ENCODE measurements around the gene FLVCR1. TPM values are rescaled to one million over a fixed set of nuclear protein-coding genes. Genes with fewer than 3 reads are reported as not detected.

FLVCR1 gene
- total and polyA plus RNA-seq, 9 of the 15 experiments (the other 6 are each of a cell fraction or from before 2014, with no cell fraction given): 5.2 to 18.0 (median 12.5) TPM

- no peak for TF ChIP-seq ARID2 (IDR thresholded peaks at IDR 0.05)
- no peak for TF ChIP-seq ZNF695 (CRISPR knock-in tag; IDR thresholded peaks at IDR 0.05)
- no peak for TF ChIP-seq ZNF707 (CRISPR knock-in tag; conservative IDR thresholded peaks at IDR 0.05)
- TF ChIP-seq ZNF518B (CRISPR knock-in tag; IDR thresholded peaks at IDR 0.05): no peak
- TF ChIP-seq ZNF445 (CRISPR knock-in tag; IDR thresholded peaks at IDR 0.05; ENCODE audit: low read depth): no peak
- no peak for TF ChIP-seq ZKSCAN1 (IDR thresholded peaks at IDR 0.05; ENCODE audit: low read depth, low read length)
- TF ChIP-seq E4F1 (CRISPR knock-in tag; IDR thresholded peaks at IDR 0.05; ENCODE audit: borderline replicate concordance): no peak
- no peak for TF ChIP-seq SPI1 (IDR thresholded peaks at IDR 0.05; ENCODE audit: borderline replicate concordance, low read depth, low read length)
- TF ChIP-seq MECOM (CRISPR knock-in tag; IDR thresholded peaks at IDR 0.05): no peak
- TF ChIP-seq KLF6 (CRISPR knock-in tag; IDR thresholded peaks at IDR 0.05; ENCODE audit: borderline replicate concordance): no peak
- TF ChIP-seq ZNF766 (CRISPR knock-in tag; conservative IDR thresholded peaks at IDR 0.05): no peak
- no peak for TF ChIP-seq NR2F6 (CRISPR knock-in tag; IDR thresholded peaks at IDR 0.05)
- no peak for TF ChIP-seq ETV5 (CRISPR knock-in tag; IDR thresholded peaks at IDR 0.05; ENCODE audit: low read depth)
- TF ChIP-seq KLF10 (CRISPR knock-in tag; IDR thresholded peaks at IDR 0.05): no peak
- peak; percentile 93 for TF ChIP-seq FOXJ2 (tag; IDR thresholded peaks at IDR 0.05)
- 0 out of 4 replicates have a peak, but pooled peaks of 1 of the 2 experiments have one; percentile 8 for TF ChIP-seq RCOR1 (IDR thresholded peaks at IDR 0.05; ENCODE audit: borderline replicate concordance in 1 of 2, low read depth in 2 of 2, low read length in 2 of 2)
- no peak for TF ChIP-seq MAFG (tag; conservative IDR thresholded peaks at IDR 0.05)
- no peak for TF ChIP-seq SIN3B (IDR thresholded peaks at IDR 0.05; ENCODE audit: low read depth)
- peak; percentile 38; the same call in 1 of the 2 replicates for TF ChIP-seq TEAD4 (IDR thresholded peaks at IDR 0.05; ENCODE audit: low read length)
- TF ChIP-seq TEAD4 (CRISPR knock-in tag; IDR thresholded peaks at IDR 0.05; ENCODE audit: borderline replicate concordance): no peak
- no peak for TF ChIP-seq NCOA4 (IDR thresholded peaks at IDR 0.05; ENCODE audit: partially characterized antibody)
- TF ChIP-seq ELK1 (CRISPR knock-in tag; IDR thresholded peaks at IDR 0.05): no peak
- no peak for TF ChIP-seq ETV6 (IDR thresholded peaks at IDR 0.05; ENCODE audit: borderline replicate concordance in 1 of 2, low read depth in 2 of 2, low read length in 1 of 2)
- no peak for TF ChIP-seq ETV6 (CRISPR knock-in tag; IDR thresholded peaks at IDR 0.05; ENCODE audit: borderline replicate concordance)
These were observed 83.4 kb downstream of the FLVCR1 start (continued) for GRCh38 chr1:212941452-212941851.
